ENCODE results near the gene CTTNBP2.

Gene CTTNBP2

GRCh38 chr7:117871778-117872538, 1.3 kb downstream of the CTTNBP2 start:
- no peak for DNase-seq (ENCODE audit: low read depth, low spot score)

GRCh38 chr7:117871401-117871777, 1.9 kb downstream of the CTTNBP2 start:
- DNase-seq (ENCODE audit: low read depth, low spot score), result no peak

- DNase-seq (ENCODE audit: low read depth, low spot score), result no peak
These were observed 2.7 kb downstream of the CTTNBP2 start for GRCh38 chr7:117870448-117871130.

- DNase-seq (ENCODE audit: low read depth, low spot score), result no peak
These were observed 3.9 kb downstream of the CTTNBP2 start for GRCh38 chr7:117869374-117869773.

- DNase-seq (ENCODE audit: low read depth, low spot score), result no peak
These were observed 9.6 kb downstream of the CTTNBP2 start for GRCh38 chr7:117863618-117864017.

GRCh38 chr7:117862378-117862777, 10.9 kb downstream of the CTTNBP2 start:
- DNase-seq (ENCODE audit: low read depth, low spot score), result no peak

- no peak for DNase-seq (ENCODE audit: low read depth, low spot score)
These were observed 13.9 kb downstream of the CTTNBP2 start for GRCh38 chr7:117859246-117859812.

GRCh38 chr7:117858712-117859111, 14.5 kb downstream of the CTTNBP2 start:
- DNase-seq (ENCODE audit: low read depth, low spot score), result no peak

- DNase-seq (ENCODE audit: low read depth, low spot score), result no peak
These were observed 15.5 kb downstream of the CTTNBP2 start for GRCh38 chr7:117857718-117858117.

GRCh38 chr7:117856196-117856595, 17.0 kb downstream of the CTTNBP2 start:
- DNase-seq (ENCODE audit: low read depth, low spot score), result no peak

GRCh38 chr7:117854186-117854585, 19.1 kb downstream of the CTTNBP2 start:
- DNase-seq (ENCODE audit: low read depth, low spot score), result no peak

- no peak for DNase-seq (ENCODE audit: low read depth, low spot score)
These were observed 24.3 kb downstream of the CTTNBP2 start for GRCh38 chr7:117848941-117849340.

- no peak for DNase-seq (ENCODE audit: low read depth, low spot score)
These were observed 28.6 kb downstream of the CTTNBP2 start for GRCh38 chr7:117844678-117845077.

- no peak for DNase-seq (ENCODE audit: low read depth, low spot score)
These were observed 31.6 kb downstream of the CTTNBP2 start for GRCh38 chr7:117841611-117842010.

GRCh38 chr7:117841011-117841410, 32.2 kb downstream of the CTTNBP2 start:
- DNase-seq (ENCODE audit: low read depth, low spot score), result no peak

- no peak for DNase-seq (ENCODE audit: low read depth, low spot score)
These were observed 33.7 kb downstream of the CTTNBP2 start for GRCh38 chr7:117839507-117839906.

- no peak for DNase-seq (ENCODE audit: low read depth, low spot score)
These were observed 35.4 kb downstream of the CTTNBP2 start for GRCh38 chr7:117837841-117838240.

- DNase-seq (ENCODE audit: low read depth, low spot score), result no peak
These were observed 38.1 kb downstream of the CTTNBP2 start for GRCh38 chr7:117835016-117835664.

GRCh38 chr7:117830422-117830954, 42.8 kb downstream of the CTTNBP2 start:
- no peak for DNase-seq (ENCODE audit: low read depth, low spot score)

- DNase-seq (ENCODE audit: low read depth, low spot score), result no peak
These were observed 43.7 kb downstream of the CTTNBP2 start for GRCh38 chr7:117829450-117830117.

- DNase-seq (ENCODE audit: low read depth, low spot score), result no peak
These were observed 44.4 kb downstream of the CTTNBP2 start for GRCh38 chr7:117828825-117829224.

GRCh38 chr7:117827862-117828261, 45.4 kb downstream of the CTTNBP2 start:
- peak; percentile 65 for DNase-seq (ENCODE audit: low read depth, low spot score)

Data from brain pericyte (primary cell).